NK-92 (cell line): Measurements from ENCODE around the gene SMPD1.

Source experiments
- DNase-seq: peaks from one replicate; lab custom pipeline; 2025; ENCODE audit not compliant: unreplicated experiment; lab: John Stamatoyannopoulos, UW

Gene SMPD1

DNA sequence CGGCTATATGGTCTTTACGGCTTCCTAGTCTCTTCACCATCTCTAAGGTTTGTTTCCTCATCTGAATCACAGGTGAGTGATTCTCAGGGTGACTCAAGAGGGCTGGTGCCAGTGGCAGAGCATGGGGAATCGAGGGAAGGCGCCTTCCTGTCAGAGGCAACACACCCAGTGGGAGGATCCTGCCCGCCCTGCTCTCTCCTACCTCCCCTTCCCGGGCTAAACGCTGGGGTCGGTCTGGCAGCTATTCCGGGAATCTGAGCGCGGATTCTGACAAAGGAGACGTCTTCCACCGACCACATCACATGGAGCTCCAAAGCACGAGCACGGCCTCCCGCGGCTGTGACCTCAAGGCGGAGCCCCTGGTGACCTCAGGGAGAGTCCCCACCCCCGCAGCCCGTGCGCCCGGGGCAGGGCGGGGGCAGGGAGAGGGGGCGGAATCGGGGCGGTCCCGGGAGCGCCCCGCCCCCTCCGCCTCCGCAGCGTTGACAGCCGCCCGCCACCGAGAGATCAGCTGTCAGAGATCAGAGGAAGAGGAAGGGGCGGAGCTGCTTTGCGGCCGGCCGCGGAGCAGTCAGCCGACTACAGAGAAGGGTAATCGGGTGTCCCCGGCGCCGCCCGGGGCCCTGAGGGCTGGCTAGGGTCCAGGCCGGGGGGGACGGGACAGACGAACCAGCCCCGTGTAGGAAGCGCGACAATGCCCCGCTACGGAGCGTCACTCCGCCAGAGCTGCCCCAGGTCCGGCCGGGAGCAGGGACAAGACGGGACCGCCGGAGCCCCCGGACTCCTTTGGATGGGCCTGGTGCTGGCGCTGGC is at the start of gene SMPD1:
TSS of gene SMPD1 (plus strand) at position 570 of the 813 bp plus-strand sequence. CDS start at position 695, 125 bp downstream.
- peak; percentile 71 for DNase-seq

DNA sequence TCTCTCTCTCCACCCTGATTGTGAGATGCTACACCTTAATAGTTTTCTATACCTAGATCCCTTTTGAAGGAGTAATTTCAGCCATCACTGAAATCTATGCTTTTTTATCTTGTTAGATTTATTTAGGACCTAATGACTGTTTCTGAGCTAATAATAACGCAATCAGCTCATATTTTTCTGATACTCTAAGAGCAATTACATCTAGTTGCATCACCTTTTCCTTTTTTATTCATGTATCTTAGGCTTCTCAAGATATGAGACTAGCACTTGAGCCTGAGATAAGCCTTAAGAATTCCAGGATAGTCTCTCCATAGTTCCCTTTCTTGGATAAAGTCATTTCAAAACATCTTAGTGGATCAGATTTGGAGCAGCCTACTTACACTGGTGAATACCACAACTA is 44.9 kb upstream of the SMPD1 start:
- DNase-seq = no peak

DNA sequence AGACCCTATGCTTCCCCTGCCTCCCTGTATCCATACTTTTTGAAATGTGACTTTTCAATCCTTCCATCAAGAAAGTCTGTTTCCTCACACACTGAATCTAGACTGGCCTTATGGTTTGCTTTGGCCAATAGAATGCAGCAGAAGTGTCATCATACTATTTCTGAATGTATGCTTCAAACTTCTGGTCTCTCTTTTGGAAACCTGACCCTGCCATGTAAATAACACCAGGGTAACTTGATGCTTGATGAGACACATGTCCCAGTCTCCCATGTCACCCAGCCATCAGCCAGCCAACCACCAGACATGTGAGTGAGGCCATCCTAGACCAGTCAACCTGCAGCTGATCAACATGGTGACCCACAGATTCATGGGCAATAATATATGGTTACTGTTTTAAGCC is 40.2 kb upstream of the SMPD1 start:
- no peak for DNase-seq

DNA sequence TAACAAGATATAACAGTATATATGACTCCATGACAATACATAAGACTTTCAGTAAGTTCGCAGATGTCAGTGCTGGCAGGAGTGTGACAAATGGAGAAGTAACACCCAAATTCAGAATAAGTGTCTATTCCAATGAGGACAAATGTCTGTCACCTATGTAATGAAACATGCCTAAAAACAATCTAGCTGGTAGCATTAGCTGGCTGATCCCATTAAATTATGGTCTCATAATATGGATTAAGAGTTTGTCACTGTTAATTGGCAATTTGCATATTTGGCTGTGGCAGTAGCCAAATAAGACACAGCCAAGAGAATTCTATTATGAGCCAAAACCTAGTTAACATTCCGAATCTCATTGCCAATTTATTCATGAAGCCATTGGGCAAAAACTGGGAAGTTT is 39.8 kb upstream of the SMPD1 start:
- no peak for DNase-seq

DNA sequence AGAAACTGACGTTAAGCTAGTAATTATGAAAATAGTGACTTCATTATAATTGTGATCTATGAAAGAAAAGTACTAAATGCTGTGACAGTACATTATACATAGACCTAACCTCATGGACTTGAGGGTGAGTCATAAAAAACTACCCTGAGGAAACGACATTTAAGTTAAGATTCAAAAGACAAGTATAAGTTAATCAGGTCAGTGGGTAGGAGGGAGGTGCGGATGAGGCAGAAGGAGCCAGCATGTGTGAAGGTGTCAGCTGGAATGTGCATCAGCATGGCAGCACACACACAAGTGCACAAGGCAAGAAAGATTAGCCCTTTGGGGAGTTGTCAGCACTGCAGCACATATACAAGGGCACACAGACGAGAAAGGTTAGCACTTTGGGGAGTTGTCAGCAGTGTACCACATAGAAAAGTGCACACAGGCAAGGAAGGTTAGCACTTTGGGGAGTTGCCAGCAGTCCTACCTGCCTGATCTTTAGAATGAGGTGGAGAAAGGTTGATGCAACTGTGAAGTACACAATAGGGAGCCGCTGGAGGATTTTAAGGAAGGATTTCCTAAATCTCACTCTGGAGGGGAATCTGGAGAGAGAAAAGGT is 38.4 kb upstream of the SMPD1 start:
- no peak for DNase-seq

DNA sequence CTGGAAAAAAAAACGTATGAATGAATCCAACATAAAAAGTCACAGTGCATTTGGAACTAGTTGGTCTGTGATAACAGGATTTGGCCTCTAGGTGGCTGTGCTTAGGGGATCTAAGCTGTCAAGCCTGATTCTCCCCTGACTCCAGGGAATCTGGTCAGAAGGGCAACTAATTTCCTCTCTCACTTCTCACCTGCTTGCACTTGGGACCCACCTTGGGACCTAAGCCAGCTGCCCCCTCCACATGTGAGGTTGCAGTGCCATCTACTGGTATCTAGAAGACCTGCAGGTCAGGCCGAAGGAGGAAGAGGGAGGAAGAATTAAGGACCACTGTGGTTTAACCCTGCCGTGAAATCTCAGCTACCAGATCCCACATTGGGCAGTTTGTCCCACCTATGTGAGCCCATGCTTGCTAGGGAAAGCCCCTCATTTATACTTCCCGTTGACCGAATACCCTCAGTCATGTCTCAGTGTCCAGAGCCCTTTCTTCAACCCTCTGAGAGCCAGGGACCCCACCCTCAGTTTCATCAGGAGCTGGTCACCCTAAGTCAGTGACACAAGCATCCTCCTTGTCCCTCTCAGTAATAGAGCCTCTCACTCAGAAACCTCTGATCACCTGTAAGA is 36.8 kb upstream of the SMPD1 start:
- no peak for DNase-seq

DNA sequence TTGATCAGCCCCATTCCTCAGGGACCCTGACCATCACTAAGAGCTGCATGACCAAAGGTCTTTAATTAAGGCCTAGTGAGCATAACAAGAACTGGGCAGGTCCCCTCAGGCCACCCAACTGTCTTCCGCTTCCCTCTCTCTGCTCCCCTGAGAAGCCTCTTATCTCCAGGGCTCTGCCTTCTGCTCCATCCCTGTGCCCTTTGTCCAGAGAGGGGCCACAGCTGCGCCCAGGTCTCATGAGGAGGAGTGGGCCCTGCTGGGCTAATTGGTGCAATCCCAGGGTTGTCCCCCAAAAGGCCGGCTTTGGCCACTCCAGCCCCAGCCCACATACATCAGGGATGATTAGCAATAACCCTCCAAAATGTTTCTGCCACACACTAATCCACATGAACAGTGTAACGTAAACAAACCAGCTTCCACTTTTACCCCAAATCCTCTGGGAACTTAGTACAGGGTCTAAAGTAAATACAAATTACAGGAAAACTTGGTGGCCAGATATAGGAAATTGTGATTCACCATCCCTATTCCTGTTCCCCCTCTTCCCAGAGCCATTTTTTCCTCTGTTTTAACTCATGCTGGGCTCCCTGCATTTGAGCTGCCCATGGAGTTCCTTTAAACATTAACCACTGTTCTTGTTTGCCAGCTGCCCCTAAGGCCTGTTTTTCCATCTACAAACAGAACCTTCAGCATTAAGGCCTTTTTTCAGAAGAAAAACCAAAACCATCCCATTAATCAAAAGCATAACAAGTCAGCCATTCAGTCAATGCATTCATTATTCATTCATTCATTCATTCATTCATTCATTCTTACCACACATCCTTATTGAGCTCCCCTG is 35.4 kb upstream of the SMPD1 start:
- DNase-seq = no peak

DNA sequence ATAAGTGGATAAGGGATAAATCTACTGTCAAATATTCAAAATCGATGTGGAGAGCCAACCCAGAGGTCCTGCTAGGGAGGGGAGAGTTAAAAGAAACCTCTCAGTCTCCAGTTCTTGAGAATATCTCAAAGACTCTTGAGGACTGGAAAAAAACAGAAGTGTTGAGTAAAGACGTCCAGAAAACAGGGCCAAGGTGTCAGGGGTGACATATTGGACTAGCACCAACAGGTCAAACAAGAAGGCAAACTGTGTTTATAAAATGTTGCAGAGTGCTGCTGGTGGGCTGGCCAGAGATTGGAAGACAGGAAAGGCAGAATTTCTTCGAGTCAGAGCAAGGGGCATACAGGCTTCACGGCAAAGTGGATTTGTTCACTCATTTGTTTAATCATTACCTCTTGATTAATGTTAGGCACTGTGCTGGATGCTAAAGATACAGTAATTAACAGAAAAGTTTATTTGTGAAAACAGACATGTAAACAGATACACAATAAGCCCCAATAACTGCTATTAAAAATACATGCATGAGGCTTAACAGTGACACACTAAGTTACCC is 33.7 kb upstream of the SMPD1 start:
- no peak for DNase-seq

DNA sequence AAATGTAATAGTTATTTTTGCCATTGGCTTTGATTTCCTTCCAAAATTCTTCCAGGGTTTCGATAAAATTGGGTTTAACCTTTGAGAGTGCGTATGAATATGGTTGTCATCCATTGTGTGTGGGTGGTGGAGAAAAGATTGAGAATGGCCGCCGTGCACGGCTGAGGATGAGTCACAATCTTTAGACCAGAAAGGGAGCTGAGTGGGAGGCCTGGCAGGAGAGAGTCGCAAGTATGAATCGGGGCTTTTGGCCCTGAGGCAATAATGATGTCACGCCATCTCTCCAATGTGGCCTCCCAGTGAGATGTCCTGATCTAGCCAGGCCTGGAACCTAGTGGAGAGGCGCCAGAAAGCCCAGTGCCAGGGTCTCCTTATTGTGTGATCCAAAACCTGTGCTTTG is 33.1 kb upstream of the SMPD1 start:
- DNase-seq = no peak

DNA sequence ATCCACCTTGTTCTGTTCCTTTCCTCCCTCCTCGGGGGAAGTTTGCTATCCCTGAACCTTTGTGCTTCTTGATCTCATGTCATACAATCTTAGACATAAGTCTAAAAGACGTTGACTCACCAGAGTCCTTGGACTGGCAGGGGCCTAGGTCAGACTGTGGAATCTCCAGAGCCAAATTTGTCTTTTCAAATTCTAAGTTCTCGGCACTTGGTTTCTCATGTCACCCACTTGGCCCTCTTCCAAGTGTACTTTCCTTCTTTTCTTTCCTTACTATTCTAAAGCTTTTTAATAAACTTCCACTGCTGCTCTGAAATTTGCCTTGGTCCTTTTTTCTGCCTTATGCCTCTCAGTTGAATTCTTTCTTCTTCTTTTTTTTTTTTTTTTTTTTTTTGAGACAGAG is 30.1 kb upstream of the SMPD1 start:
- DNase-seq = no peak

DNA sequence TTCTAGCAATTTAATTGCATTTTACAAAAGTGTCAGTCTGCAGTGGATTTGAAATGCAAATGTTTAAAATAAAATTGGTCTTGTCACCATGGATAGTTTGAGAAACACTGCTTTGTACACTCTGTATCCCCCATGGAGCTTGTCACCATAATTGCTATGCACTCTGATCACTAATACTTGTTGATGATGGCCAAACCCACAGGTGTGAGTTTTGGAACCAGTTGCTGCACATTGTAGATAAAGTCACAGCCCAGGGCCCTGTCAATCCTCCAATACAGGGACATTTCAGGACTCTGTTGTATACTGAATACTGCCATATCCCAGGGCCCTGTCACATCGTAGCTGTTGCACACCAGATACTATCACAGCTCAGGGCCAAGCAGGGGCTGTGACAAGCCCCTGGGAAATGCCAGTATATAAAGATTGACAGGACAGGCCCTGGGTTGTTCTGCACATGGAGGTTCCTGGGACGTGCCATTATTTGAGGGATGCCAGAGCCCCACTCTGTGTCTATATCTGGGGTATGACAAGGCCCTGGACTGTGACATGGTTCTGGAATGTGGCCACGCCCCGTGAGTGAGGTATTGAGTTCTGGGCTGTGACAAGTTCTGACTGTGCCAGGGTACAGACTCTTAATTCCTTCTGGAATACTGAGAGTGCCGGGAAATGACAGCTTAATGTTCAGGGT is 27.9 kb upstream of the SMPD1 start:
- DNase-seq = no peak

DNA sequence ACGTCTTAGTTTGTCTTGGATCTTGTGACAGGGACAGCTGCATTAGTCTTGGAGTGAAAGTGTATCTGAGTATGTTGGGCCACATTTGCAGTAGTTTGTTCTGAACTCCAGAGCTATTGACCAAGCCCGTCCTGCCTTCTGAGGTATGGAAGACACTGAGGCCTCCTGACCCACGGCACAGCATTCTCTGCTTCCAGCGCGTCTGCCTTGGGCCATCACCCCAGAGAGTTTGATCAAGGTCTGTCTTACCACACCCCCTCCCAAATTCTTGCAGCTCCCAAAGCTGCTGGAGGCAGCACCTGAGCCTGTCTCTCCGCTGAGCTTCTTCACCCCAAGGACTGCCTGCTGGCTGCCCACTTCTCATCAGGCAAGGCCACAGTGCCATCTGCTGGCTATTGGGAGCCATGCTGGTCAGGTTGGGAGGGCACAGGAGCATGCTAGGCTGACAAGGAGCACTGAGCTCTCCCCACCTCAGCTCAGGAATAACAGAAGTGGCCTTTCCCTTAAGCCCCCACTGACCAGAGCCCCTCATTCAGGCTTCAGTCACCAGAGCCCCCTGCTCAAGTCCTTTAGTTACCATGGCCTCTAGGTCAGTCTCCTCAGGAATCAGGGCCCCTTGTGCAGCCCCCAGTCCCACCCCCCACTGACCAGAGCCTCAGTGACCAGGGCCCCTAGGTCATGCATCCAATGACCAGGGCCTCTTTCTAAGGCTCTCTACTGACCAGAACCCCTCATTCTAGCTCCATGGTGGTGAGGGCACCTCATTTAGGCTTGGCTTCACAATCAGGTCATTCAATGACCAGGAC is 27.2 kb upstream of the SMPD1 start:
- no peak for DNase-seq

DNA sequence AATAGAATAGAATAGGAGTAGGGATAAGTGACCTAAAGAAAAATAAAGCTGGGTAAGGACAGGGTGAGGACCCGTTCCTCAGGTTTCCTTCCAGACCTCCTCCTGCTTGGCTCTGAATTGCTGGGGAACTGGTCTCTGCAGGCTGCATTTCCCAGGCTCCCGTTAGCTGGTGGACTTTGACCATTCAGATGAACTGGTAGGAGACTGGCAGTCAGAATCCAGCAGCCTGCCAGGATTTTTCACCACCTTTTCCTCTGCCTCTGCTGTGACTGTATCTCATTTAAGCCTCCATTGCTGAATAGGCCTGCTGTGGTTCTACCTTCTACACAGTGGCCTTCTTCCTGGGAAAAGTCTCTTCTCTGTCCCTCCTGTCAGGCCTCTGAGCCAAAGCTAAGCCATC is 24.6 kb upstream of the SMPD1 start:
- no peak for DNase-seq

DNA sequence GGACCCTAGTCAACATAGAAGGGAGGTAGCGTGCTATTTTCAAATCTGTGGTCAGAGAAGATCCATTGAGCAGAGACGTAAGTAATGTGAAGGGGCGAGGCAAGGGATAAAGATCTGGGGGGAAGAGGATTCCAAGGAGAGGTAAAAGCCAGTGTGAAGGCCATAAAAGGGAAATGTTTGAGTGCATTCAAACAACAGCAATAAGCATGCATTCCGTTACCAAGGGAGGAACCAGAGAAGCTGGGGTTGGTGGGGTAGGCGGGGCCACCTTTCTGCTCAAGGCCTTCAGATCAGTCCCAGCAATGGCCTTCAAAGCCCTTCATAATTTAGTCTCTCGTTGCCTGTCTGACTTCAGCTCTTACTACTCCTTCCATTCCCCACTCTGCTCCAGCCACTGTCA is 18.4 kb upstream of the SMPD1 start:
- no peak for DNase-seq

DNA sequence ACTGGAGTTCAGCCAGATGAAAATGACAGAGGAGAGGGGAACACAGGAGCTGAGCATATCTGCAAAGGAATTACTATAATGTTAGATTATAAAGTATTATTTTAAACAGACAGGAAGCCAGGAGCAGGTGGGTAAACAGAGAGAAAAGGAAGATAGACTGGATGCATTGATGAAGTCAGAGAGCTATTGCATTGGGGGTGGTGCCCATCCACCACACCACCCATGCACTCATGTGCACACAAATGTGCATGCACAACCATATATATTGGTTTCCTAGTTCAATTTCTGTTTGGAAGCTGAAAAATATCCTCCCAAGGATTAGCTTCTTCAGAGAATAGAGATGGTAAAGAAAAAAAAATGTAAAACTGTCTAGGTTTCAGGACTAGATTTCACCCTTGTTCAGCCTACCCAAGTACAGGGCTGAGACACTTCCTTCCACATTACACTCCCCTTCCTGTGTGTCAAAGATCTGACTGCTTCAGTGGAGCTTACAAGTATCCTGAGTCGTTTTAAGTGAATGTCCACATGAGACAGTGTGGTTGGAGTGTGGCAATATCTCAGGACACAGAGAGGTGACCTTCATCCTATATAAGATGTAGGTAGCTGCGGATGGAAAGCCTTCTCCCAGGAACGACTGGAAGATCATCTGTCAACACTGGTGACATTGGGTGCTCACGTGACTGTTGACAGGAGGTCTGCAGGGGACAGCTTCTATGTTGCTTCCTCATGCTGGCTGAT is 12.2 kb upstream of the SMPD1 start:
- DNase-seq = no peak

DNA sequence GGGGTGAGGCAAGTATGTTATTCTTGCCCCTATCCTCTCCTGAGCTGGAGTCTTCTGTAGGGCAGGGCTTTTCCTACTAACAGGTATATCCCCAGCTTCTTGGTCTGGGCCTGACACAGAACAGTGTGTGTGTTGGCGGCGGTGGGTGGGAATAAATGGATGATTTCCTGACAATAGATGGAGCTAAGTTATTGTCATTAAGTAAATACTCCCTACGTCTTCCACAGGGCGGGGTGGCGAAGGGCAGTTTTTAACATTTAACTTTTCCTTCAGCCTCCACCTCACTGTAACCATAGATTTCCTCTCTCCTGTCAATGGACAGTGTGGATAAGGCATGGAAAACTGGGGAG is 11.7 kb upstream of the SMPD1 start:
- no peak for DNase-seq

DNA sequence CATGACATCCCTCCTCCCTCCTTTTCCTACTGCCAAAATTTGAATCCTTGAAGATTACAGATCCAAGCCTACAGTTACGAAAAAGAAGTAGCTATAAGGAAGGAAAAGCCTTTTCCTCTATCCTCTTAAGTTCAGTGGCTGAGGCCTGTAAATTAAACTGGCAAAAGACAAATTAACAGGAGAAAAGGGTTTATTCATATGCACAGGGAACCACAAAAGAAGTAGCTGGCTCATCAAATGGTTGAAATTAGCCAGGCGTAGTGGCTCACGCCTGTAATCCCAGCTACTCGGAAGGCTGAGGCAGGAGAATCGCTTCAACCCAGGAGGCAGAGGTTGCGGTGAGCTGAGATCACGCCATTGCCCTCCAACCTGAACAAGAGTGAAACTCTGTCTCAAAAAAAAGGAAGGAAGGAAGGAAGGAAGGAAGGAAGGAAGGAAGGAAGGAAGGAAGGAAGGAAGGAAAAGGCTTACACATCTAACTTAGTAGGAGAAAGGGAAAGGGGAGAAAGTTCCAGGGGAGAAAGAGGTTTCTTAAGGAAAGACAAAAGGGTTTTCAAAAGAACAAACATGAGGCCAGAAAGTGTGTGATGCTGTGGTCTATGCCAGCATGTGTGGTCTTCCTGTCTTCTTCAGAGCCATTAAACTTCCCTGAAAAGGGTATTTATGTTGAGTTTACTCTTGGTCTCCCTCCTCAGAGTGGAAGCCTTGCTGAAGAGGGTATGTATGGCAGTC is 5.1 kb upstream of the SMPD1 start:
- no peak for DNase-seq

DNA sequence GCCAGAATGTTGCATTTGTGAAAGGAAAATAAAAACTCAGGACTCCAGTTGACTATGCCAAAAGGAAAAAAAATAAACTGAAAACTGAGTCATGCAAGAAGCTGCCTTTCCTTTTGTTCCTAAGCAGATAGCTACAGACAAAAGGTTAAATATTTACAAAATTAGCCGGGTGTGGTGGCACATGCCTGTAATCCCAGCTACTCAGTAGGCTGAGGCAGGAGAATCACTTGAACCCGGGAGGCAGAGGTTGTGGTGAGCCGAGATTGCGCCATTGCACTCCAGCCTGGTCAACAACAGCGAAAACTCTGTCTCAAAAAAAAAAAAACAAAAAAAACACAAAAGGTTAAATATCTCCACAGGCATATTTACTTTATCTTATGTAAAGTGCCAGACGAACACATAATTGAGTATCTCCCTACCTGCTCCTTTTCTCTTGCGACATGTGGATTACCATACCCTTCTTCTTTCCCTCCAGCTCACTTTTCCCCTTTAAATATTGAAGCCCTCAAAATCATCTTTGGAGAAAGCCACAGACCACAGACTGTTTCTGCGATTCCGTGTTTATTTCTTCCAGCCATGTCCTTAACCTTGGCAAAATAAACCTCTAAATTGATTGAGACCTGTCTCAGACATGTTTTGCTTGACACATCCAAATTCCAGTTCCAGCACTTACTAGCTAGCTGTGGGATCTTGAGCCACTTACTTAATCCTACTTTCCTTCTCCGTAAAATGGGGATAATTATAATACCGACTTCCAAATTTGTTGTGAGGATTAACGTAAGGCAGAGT is 2.3 kb upstream of the SMPD1 start:
- no peak for DNase-seq
